OCI-LY7 (cell line): ENCODE measurements around the gene PXDN.
"Not testable (repeated sequence)": the region's sequence is repeated elsewhere in the genome, so short reads cannot be mapped to it uniquely, and the experiment has no call there.

Experiments
- CTCF ChIP-seq: fragments of 200-600 bp; sonication (generic); conservative IDR thresholded peaks from 2 replicates; pipeline ENCODE4 v1.5.1; 2014; ENCODE audit warnings: mild to moderate bottlenecking, antibody characterized with exemption, low read length, moderate library complexity, mixed read lengths
- EZH2phosphoT487 ChIP-seq: fragments of 200-600 bp; sonication (generic); IDR thresholded peaks from 2 replicates; pipeline ENCODE4 v1.6.1; 2018; ENCODE audit warnings: low read depth, borderline replicate concordance, mild to moderate bottlenecking, mixed run types, antibody characterized with exemption, low read length, moderate library complexity, mixed read lengths

GRCh38 chr2:1679065-1679464, 65.2 kb downstream of the PXDN start:
- not testable (repeated sequence) for TF ChIP-seq CTCF, EZH2phosphoT487
